Cardiac muscle cell (in vitro differentiated cells and primary cell): ENCODE measurements around the gene TNNI2. TPM values are rescaled to one million over a fixed set of nuclear protein-coding genes. Genes with fewer than 3 reads are reported as not detected.

Experiments
- DNase-seq, 2 donors: peaks; one replicate each; pipeline versions ENCODE4 v3.0.0 to v3.0.0-alpha.2; 2010 to 2017; ENCODE audit warnings: low read depth in 1 of 2, low spot score in 1 of 2
- H3K27ac ChIP-seq: fragments of 200-600 bp; sonication (generic); 2 replicates; pipeline ENCODE4 v1.5.1; 2016
- H3K27me3 ChIP-seq: fragments of 200-600 bp; sonication (generic); 2 replicates; pipeline ENCODE4 v1.6.0; 2016; ENCODE audit warnings: control low read depth
- H3K36me3 ChIP-seq: fragments of 200-600 bp; sonication (generic); 2 replicates; pipeline ENCODE4 v1.5.1; 2016; ENCODE audit warnings: control low read depth
- H3K4me1 ChIP-seq: fragments of 200-600 bp; sonication (generic); 2 replicates; pipeline ENCODE4 v1.8.1; 2017; ENCODE audit warnings: low read depth, mild to moderate bottlenecking, mixed run types
- H3K4me3 ChIP-seq: fragments of 200-600 bp; sonication (generic); 2 replicates; pipeline ENCODE4 v1.5.1; 2016; ENCODE audit warnings: mild to moderate bottlenecking
- H3K9me3 ChIP-seq: fragments of 200-600 bp; sonication (generic); 2 replicates; pipeline ENCODE4 v1.5.1; 2017; ENCODE audit warnings: low read depth, mild to moderate bottlenecking, control low read depth
- polyA plus RNA-seq: library from polyadenylated mRNA; unstranded; fragments of >200 nt; fragmentation: Nextera tagmentation; extraction: Ambion mirVana; gene quantifications from 2 replicates; pipeline ENCODE4 v1.2.1, GENCODE V29; 2016
- total RNA-seq: library from RNA; depleted of rRNA; stranded (reverse); fragments of >200 nt; gene quantifications from 2 replicates; pipeline ENCODE4 v1.2.3, GENCODE V29; 2016
- TF ChIP-seq, protein P1 (sequence below): IDR thresholded peaks from 2 replicates; pipeline ENCODE4 v1.5.1; 2012; ENCODE audit warnings: low read depth, mild to moderate bottlenecking, low read length

The TNNI2 gene
- total and polyA plus RNA-seq, 2 experiments from 2014 or later, result 2.5 to 3.9 TPM

DNA sequence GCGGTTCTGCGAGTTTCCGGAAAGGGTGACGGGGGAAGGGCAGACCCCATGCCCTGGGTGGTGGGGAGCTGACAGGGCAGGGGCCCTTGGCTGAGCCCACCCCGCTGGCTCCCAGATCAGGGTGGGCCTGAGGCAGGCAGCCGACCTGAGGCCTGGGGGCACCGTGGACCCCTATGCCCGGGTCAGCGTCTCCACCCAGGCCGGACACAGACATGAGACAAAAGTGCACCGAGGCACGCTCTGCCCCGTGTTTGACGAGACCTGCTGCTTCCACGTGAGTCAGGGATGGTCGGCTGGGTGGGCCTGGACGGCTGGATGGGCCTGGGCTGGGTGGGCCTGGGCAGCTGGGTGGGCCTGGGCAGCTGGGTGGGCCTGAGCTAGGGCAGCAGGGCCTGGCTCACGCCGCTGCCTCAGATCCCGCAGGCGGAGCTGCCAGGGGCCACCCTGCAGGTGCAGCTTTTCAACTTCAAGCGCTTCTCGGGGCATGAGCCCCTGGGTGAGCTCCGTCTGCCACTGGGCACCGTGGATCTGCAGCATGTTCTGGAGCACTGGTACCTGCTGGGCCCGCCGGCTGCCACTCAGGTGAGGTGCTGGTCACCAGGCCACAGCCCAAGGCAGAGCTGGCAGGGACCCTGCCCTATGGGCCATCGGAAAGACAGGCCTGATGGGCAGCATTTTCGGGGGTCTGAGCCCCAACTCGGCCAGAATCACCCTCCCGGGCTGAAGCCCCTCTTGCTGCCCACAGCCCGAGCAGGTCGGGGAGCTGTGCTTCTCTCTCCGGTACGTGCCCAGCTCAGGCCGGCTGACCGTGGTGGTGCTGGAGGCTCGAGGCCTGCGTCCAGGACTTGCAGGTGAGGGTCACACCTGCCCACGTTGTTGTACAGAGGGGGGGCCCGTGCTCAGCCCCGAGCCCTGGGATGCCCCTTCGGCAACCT lies 2.5 kb upstream of the TNNI2 start:
- no peaks in the 10 kb centered on the region for H3K36me3 ChIP-seq
- H3K4me1 ChIP-seq, result peaks cover 15% of the 10 kb centered on the region
- no peak overlapping the region for H3K27ac ChIP-seq
- H3K27me3 ChIP-seq, result no peaks in the 10 kb centered on the region
- no peaks in the 10 kb centered on the region for H3K9me3 ChIP-seq
- no peak for DNase-seq
- no peak overlapping the region for H3K4me3 ChIP-seq
- TF ChIP-seq, protein P1, sequence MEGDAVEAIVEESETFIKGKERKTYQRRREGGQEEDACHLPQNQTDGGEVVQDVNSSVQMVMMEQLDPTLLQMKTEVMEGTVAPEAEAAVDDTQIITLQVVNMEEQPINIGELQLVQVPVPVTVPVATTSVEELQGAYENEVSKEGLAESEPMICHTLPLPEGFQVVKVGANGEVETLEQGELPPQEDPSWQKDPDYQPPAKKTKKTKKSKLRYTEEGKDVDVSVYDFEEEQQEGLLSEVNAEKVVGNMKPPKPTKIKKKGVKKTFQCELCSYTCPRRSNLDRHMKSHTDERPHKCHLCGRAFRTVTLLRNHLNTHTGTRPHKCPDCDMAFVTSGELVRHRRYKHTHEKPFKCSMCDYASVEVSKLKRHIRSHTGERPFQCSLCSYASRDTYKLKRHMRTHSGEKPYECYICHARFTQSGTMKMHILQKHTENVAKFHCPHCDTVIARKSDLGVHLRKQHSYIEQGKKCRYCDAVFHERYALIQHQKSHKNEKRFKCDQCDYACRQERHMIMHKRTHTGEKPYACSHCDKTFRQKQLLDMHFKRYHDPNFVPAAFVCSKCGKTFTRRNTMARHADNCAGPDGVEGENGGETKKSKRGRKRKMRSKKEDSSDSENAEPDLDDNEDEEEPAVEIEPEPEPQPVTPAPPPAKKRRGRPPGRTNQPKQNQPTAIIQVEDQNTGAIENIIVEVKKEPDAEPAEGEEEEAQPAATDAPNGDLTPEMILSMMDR, result no peak

- Histone ChIP-seq H3K4me3 (no peak overlapping the region), H3K36me3 (no peaks in the 10 kb centered on the region), H3K9me3 (no peaks in the 10 kb centered on the region), H3K27me3 (no peaks in the 10 kb centered on the region), H3K4me1 (peaks cover 24% of the 10 kb centered on the region), H3K27ac (no peak overlapping the region)
- peak; percentile 74 to 85 for DNase-seq
- TF ChIP-seq, protein P1, result peak; percentile 91
Measured at GRCh38 chr11:1837171-1838076, 1.4 kb upstream of the TNNI2 start.

DNA sequence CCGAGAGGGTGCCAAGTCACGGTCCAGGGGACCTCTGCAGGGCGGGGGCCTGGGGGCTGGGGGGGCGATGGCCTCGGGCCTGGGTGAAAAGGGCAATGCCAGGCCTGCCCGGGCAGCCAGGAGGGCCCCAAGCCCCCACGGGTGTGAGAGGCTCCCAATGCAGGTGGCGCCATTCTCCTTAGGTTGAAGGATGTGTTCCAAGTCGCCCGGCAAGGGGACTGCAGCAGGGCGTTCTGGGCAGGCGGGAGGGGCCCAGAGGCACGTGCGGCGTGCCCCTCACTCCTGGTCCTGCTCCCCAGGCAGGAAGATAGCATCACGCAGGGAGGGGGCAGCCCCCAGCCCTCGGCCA lies 730 bp upstream of the TNNI2 start:
- H3K9me3 ChIP-seq, result no peaks in the 10 kb centered on the region
- peaks cover 29% of the 10 kb centered on the region for H3K4me1 ChIP-seq
- TF ChIP-seq, protein P1, result no peak
- H3K27me3 ChIP-seq, result no peaks in the 10 kb centered on the region
- H3K4me3 ChIP-seq, result no peak overlapping the region
- no peak overlapping the region for H3K27ac ChIP-seq
- DNase-seq, result no peak
- no peaks in the 10 kb centered on the region for H3K36me3 ChIP-seq

GRCh38 chr11:1839204-1839923 lies 583 bp downstream of the TNNI2 start:
- Histone ChIP-seq H3K27me3 (no peaks in the 10 kb centered on the region), H3K27ac (no peak overlapping the region), H3K9me3 (no peaks in the 10 kb centered on the region), H3K4me3 (no peak overlapping the region), H3K4me1 (peaks cover 32% of the 10 kb centered on the region), H3K36me3 (no peaks in the 10 kb centered on the region)
- DNase-seq, result no peak
- TF ChIP-seq, protein P1, result no peak
